Measurements from ENCODE around the gene SEC24A.

GRCh38 chr5:134662971-134663370, 14.4 kb downstream of the SEC24A start:
- TF ChIP-seq, protein P1, sequence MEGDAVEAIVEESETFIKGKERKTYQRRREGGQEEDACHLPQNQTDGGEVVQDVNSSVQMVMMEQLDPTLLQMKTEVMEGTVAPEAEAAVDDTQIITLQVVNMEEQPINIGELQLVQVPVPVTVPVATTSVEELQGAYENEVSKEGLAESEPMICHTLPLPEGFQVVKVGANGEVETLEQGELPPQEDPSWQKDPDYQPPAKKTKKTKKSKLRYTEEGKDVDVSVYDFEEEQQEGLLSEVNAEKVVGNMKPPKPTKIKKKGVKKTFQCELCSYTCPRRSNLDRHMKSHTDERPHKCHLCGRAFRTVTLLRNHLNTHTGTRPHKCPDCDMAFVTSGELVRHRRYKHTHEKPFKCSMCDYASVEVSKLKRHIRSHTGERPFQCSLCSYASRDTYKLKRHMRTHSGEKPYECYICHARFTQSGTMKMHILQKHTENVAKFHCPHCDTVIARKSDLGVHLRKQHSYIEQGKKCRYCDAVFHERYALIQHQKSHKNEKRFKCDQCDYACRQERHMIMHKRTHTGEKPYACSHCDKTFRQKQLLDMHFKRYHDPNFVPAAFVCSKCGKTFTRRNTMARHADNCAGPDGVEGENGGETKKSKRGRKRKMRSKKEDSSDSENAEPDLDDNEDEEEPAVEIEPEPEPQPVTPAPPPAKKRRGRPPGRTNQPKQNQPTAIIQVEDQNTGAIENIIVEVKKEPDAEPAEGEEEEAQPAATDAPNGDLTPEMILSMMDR (IDR thresholded peaks at IDR 0.05): no peak
- TF ChIP-seq POLR2AphosphoS5 (IDR thresholded peaks at IDR 0.05) (no peak), POLR2A (IDR thresholded peaks at IDR 0.05) (no peak)

All from prostate gland (tissue), 2 donors.